Measurements from ENCODE around the gene ANKRD34B.

The ANKRD34B gene

DNA sequence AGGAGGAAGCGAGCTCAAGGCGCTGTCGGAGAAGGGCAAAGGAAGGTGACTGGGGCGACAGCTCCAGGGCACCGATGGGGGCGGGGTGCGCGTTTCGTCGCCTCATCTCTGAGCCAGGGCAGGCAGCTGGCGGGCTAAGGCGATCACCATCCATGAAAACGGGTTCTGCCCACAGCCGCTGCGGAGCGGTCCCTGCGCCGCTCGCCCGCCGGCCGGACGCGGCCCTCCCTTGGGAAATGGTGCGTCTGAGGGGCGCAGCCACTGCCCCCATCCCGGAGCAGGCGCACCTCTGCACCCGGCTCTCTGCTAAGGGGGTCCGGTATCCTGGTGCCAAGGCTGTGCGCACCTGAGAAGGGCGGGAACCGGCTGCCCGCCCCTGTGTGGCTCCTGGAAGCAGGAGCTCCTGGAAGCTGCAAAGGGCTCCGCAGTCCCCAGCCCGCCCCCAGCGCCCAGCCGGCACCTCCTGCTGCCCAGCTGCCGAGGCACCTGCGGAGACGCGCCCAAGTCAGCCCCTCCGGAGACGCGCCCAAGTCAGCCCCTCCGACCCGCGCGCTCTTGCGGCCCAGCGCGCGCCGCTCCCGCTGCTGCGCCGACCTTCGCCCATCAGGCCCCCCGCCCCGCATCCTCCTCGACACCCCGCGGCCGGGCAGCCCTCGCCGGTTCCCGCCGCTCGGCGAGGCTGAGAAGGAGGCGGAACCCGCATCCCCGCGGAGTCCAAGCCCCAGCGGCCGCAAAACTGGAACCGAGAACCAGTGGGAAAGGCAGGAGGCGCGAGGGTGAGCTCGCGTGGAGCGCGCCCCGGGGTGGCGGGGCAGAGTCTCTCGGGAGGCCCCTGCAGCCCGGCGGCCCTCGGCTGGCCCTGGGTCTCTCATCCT is 757 bp downstream of the ANKRD34B start:
- no peak for DNase-seq

DNA sequence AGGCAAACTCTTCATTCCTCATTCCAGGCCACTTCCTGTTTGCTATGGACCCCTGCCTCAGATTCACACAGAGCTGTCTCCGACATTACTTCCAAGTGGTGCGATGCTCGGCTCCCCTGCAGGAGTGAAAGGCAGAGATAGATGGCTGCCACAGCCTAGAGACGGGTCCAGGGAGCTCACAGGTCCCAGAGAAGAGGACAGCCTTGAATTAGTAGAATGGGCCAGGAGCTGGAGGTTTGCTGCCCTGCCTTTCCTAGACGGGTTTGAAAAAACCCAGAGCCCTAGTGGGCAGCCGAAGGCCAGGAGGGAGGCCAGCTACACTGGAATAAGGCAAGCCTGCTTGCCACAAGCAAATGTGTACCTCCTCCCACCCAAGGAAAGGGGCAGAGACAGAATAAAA is 1.8 kb downstream of the ANKRD34B start:
- DNase-seq, result no peak

DNA sequence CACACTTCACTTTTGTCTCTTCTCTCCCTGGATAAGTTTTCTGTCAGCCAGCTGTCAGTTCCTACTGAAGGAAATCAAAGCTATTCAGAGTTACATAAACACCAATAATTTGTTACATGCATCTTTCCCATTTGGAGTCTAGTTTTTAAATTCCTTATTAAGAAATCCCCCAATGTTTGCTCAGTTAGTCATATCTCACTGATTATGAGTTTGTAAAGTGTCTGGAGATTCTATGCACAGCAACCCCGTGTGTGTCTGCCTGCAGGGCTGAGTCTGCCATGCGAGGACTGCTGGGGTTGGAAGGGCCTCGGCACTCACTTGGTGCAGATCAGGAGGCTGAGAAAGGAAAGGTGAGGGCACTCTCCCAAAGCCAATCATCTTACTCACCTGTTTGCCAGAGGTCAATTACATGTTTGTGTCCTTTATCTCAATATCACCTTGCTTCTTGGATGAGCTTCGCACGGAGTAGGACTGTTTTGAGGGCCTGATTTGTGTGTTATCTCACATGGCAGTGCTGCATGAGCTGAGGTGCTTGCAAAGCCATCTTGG is 3.3 kb downstream of the ANKRD34B start:
- DNase-seq, result no peak

DNA sequence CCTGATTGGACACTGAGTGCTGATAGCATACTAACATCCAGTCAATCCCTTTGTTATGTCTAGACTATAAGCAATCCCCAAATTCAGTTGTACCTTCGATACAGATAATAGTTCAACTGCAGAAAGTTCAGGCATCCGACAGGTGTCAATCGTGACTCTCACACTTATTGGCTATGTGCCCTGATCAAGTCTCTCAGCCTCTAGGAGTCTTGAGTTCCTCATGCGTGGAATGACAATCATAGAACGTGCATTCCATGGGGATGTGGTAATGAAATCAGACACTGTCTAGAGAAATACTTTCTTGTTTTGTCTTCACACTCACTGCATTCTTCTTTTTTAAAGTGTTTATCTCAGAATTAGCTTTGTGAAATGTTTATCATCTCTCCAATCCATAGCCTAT is 4.8 kb downstream of the ANKRD34B start:
- DNase-seq, result no peak

DNA sequence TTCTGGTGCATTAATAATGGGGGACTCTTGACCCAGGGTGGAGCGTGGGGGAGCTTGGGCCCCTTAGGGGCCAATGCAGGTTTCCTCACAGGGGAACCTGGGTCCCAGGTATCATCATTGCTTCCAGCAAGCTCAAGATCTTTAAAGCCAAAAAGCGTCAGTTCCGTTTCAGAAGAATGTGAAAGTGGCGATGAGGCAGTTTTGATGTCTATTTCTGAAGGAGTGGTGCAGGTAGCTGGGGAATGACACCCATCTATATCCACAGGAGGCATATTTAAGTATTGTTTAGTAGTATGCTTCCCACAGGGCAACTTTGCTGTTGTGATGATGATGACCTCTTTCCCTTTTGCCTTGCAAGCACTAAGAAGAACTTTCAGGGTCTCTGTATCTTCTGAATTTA is 10.8 kb downstream of the ANKRD34B start:
- no peak for DNase-seq

DNA sequence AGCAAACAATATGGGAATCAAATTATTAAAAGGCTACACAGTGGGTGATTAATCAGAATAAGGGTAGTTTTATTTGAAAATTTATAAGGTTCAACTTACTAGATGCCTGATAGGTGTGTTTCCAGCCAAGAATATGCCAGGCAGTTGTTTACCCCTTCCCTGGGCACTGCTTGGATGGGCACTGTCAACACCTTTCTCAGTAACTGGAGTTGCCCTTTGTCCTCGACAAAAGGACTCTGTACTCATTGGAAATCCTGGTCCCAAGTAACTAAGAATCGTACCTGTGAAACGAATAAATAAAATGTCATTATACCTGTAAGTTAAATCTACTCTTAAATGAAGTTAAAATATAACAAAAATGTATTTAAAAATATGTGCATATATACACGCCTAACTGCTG is 15.0 kb downstream of the ANKRD34B start:
- DNase-seq, result no peak

DNA sequence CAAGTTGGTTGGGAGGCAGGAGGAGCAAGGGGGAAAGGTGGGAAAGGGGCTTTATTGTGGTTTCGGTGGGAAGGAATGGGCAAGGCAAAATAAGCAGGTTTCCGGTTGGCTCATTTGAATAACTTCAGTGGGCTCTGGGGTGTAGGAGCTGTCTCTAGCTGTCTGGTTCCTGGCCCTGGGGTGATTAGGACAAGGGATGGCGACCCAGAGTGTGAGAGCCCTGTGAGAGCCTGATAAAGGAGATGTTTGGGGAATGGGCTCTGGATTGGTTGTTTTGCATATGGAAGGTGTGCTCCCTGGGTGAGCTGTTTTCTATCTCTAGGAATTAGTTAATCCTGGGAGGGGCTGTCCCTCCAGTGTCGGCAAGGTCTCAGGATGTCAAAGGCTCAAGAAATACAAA is 15.4 kb downstream of the ANKRD34B start:
- DNase-seq, result no peak

DNA sequence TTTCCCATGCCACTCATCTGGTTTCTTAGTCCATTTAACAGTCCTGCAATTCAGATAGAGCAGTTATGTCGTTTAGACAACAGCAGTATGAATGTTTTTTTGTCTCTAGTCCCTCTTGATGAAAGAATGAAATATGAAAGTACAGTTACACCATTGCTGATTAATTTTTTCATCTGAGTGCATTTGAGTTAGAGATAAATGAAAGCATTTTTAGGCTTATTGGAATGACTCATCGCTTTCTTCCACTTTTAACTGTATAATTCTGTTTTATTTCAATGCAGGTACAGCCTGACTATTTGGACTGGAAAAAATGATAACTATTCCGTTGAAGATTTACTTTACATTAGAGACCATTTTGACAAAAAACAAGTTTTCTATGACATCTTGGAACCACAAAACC is 28.7 kb downstream of the ANKRD34B start:
- no peak for DNase-seq

DNA sequence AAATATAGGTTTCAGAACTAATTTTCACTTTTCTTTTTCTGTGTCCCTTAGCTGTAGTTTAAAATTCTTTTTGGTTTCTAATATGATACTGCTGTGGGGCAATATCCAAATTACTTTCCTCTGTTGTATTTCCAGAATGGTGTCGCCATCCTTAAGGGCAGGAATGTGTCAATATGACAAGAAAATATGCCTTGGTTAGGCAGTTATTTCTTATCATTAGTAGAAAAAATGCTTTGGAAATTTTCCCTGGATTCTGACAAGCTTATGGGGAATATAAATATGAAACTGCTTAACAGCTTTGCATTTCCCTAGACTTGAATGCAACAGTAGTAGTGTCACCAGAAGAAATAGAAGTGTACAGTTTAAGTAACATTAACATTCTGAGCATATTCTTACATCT is 29.4 kb downstream of the ANKRD34B start:
- DNase-seq, result no peak

DNA sequence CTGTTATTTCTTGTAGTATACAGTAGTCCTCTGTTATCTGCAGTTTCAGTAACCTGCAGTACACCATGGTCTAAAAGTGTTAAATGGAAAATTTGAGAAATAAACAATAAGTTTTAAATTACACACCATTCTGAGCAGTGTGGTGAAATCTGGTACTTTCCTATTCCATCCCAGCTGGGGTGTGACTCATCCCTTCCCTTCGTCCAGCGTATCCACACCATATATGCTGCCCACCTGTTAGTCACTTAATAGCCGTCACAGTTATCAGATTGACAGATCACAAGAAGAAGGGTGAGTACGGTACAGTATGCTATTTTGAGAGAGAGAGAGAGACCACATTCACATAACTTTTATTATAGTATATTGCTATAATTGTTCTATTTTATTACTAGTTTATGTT is 53.3 kb downstream of the ANKRD34B start:
- DNase-seq, result no peak

DNA sequence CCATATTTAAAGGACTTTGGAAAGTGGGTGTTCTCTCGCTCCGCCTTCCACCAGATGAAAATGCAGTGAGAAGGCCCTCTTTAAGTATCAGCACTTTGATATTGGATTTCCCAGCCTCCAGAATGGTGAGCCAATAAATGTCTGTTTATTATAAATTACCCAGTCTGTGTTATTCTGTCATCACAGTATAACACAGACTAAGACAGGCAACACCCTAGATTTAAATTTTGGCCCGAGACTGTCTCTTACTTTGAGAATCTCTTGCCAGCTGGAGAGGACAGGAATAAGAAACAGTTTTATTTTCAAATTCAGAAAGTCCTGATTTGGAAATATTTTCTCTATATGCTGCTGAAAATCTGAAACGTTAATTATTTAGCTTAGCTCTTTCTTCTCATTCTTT is 60.7 kb downstream of the ANKRD34B start:
- no peak for DNase-seq

DNA sequence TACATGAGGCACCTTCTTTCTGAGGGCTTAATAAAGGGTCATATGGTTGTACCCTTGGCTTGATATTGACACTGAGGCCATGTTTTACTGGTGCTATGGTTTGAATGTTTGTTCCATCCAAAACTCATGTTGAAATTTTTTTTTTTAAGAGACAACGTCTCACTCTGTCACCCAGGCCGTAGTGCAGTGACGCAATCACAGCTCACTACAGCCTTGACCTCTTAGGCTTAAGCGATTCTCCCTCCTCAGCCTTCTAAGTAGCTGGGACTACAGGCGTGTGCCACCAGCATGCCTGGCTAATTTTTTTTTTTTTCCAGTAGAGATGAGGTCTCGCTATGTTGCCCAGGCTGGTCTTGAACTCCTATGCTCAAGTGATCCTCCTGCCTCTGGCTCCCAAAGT is 61.2 kb downstream of the ANKRD34B start:
- no peak for DNase-seq

DNA sequence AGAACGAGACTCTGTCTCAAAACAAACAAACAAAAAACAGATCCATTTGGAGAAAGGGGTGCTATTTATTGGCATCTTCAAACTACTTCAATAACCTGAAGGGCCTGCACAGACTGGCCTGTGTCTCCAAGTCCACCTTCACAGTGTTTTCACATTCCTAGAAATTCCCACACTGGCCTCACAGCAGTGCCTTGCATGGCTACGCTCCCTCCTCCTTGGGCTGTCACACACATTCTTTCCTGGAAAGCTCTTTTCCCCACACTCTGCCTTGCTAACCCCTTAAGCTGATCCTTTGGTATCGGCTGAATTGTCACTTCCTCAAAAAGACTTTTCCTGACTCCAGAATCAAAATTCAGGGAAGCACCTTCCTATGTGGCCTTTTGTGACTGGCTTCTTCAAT is 62.4 kb downstream of the ANKRD34B start:
- no peak for DNase-seq
